Measurements from ENCODE around the gene CCDC158. TPM values are rescaled to one million over a fixed set of nuclear protein-coding genes. Genes with fewer than 3 reads are reported as not detected.

CCDC158 gene
- total and polyA plus RNA-seq, 2 of the 4 experiments (the other 2 are of a cell fraction), result not detected

DNA sequence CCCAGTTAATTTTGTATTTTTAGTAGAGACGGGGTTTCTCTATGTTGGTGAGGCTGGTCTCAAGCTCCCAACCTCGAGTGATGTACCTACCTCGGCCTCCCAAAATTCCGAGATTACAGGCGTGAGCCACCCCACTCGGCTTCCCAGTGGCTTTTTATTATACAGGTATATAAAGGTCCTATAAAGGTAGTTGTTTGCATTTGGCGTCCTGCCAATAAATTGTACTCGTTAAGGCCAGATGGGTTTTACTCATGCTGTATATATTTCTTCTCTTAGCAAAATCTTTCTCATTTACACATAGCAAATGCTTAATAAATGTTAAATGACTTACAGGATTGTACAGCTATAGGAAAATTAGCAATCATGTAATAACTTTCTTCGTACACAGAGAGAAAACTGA, 20.9 kb upstream of the CCDC158 start:
- Histone ChIP-seq H2AK9ac (replicated peaks; ENCODE audit: low read depth, low read length, poor library complexity) (no peak overlapping the region), H3K36me3 (ENCODE audit: control insufficient read depth, insufficient read depth, low read length) (no peaks in the 10 kb centered on the region), H3K4me2 (ENCODE audit: low read depth, low read length) (no peak overlapping the region), H3K9ac (ENCODE audit: low read depth, low read length) (no peak overlapping the region), H3K4ac (ENCODE audit: low read depth, low read length) (no peak overlapping the region), H3K18ac (ENCODE audit: low read depth, low read length) (no peak overlapping the region), H3K79me1 (ENCODE audit: low read depth in 1 of 2, low read length in 2 of 2) (no peaks in the 10 kb centered on the region), H2BK120ac (ENCODE audit: low read depth, low read length) (no peak overlapping the region), H2BK5ac (ENCODE audit: low read depth, low read length, poor library complexity, severe bottlenecking) (no peak overlapping the region), H3K9me3 (ENCODE audit: control insufficient read depth, insufficient read depth, low read length) (peaks cover 4% of the 10 kb centered on the region), H3K4me1 (ENCODE audit: control insufficient read depth, insufficient read depth, low read length) (no peaks in the 10 kb centered on the region), H4K20me1 (ENCODE audit: insufficient read depth, low read length) (no peaks in the 10 kb centered on the region), H2AFZ (replicated peaks; ENCODE audit: low read length, poor library complexity) (no peak overlapping the region), H3K56ac (ENCODE audit: extremely low read depth, insufficient read depth, low read length) (no peak overlapping the region), H3K27ac (ENCODE audit: insufficient read depth, low read length) (no peak overlapping the region), H3K4me3 (ENCODE audit: insufficient read depth, low read depth, low read length) (no peak overlapping the region), H3K14ac (replicated peaks; ENCODE audit: low read depth, low read length) (no peak overlapping the region), H4K5ac (ENCODE audit: low read depth, low read length) (no peak overlapping the region), H2BK20ac (ENCODE audit: low read depth, low read length) (no peak overlapping the region), H3K27me3 (ENCODE audit: control insufficient read depth, insufficient read depth, low read length) (peaks cover 27% of the 10 kb centered on the region), H3K23ac (ENCODE audit: low read depth, low read length) (no peak overlapping the region), H4K91ac (ENCODE audit: insufficient read depth, low read depth, low read length) (no peak overlapping the region), H3K9me1 (ENCODE audit: insufficient read depth, low read length) (no peaks in the 10 kb centered on the region), H4K8ac (ENCODE audit: low read depth in 2 of 2, low read length in 2 of 2) (no peak overlapping the region), H2AK5ac (ENCODE audit: low read depth, low read length) (no peak overlapping the region), H2BK15ac (ENCODE audit: low read depth, low read length) (no peak overlapping the region)
- in situ Hi-C loops (cut with MboI; ENCODE audit: low sequenced_read_pairs), result loop anchor here (25.0 kb wide), 1 partner anchor 770 kb away; no protein-coding TSS in a partner anchor
- ChIA-PET POLR2A (ENCODE audit: unreplicated experiment) (no interaction called here), CTCF (no interaction called here)
- DNase-seq (no peak), ATAC-seq (ENCODE audit: low read depth) (no peak)
- intact Hi-C loops (cut with micrococcal nuclease), result no loop called here
- no CpG with 5 or more reads among the region's 9 CpGs for WGBS, 2 experiments (ENCODE audit: extremely low coverage in 2 of 2, insufficient read length in 1 of 2)
- dilution Hi-C loops (cut with HindIII; ENCODE audit: low sequenced_read_pairs, unreplicated experiment), result no loop called here
- BruUV-seq (replicated peaks), result no TSS peak
- TF ChIP-seq, protein P1, sequence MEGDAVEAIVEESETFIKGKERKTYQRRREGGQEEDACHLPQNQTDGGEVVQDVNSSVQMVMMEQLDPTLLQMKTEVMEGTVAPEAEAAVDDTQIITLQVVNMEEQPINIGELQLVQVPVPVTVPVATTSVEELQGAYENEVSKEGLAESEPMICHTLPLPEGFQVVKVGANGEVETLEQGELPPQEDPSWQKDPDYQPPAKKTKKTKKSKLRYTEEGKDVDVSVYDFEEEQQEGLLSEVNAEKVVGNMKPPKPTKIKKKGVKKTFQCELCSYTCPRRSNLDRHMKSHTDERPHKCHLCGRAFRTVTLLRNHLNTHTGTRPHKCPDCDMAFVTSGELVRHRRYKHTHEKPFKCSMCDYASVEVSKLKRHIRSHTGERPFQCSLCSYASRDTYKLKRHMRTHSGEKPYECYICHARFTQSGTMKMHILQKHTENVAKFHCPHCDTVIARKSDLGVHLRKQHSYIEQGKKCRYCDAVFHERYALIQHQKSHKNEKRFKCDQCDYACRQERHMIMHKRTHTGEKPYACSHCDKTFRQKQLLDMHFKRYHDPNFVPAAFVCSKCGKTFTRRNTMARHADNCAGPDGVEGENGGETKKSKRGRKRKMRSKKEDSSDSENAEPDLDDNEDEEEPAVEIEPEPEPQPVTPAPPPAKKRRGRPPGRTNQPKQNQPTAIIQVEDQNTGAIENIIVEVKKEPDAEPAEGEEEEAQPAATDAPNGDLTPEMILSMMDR (conservative IDR thresholded peaks at IDR 0.05; ENCODE audit: low read depth, low read length), result no peak
- TF ChIP-seq, protein P2, sequence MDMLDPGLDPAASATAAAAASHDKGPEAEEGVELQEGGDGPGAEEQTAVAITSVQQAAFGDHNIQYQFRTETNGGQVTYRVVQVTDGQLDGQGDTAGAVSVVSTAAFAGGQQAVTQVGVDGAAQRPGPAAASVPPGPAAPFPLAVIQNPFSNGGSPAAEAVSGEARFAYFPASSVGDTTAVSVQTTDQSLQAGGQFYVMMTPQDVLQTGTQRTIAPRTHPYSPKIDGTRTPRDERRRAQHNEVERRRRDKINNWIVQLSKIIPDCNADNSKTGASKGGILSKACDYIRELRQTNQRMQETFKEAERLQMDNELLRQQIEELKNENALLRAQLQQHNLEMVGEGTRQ (IDR thresholded peaks at IDR 0.05; ENCODE audit: low read depth, low read length), result no peak
- no peak for TF ChIP-seq MXI1 (IDR thresholded peaks at IDR 0.05; ENCODE audit: borderline replicate concordance, low read depth, low read length)
